ENCODE data around the gene GPRIN2.

GPRIN2 gene

GRCh38 chr10:46565591-46566332 is 9.3 kb upstream of the GPRIN2 start:
- DNase-seq = peak; percentile 27 to 39

- no peak for DNase-seq
Observed at GRCh38 chr10:46560952-46561351, 4.5 kb upstream of the GPRIN2 start.

GRCh38 chr10:46560381-46560780 is 3.9 kb upstream of the GPRIN2 start:
- DNase-seq = peak in 1 of 2 donors; percentile 1

DNA sequence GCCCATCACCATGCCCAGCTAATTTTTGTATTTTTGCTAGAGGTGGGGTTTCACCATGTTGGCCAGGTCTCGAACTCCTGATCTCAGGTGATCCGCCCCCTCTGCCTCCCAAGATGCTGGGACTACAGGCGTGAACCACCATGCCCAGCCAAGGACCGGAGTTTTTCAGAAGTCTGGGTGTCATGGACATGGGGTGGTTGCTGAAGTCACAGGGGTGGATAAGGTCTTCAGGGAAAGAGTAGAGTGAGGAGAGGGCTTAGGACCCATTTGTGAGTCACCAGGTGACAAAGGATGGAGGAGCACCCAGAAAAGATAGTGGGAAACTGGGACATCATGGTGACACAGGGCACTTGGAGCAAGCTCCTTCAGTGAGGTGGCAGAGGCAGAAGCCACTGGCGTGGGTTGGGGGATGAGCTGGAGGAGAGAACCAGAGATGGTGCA is 2.8 kb upstream of the GPRIN2 start:
- DNase-seq = peak in 1 of 2 donors; percentile 1

DNA sequence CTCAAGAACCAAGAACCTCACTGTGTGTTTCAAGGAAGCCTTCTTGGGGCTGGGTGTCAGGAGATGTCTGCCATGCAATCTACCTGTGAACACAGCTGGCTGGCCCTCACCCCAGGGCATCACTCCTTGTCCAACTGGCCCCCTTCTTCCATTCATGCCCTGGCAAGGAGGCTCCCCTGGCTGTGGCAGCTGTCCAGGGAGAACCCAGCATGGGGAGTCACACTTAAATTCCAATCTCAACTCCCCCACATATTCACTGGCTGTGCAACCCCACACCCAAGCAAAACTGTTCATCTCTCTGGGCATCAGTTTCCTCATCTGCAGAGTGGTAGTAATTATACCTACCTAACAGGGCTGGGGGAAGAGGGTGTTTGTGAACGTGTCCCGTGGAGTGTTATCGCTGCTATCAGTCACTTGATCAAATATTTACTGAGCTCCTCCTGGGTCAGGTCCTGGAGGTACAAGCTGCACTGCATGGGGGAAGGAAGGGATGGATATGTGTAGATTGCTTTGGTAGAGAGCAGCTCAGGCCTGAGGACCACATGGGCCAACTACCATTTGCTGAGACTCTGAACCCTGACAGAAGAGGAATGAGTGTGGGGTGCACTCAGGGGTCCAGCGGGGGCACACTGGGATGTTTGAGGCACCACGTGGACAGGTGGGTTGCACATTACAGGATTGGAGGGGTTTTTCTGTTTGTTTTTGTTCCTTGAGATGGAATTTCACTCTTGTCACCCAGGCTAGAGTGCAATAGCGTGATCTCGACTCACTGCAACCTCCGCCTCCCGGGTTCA is 2.1 kb upstream of the GPRIN2 start:
- DNase-seq = peak in 1 of 2 donors; percentile 0

- DNase-seq = peak; percentile 0 to 1
Observed at GRCh38 chr10:46558122-46558391, 1.6 kb upstream of the GPRIN2 start.

DNA sequence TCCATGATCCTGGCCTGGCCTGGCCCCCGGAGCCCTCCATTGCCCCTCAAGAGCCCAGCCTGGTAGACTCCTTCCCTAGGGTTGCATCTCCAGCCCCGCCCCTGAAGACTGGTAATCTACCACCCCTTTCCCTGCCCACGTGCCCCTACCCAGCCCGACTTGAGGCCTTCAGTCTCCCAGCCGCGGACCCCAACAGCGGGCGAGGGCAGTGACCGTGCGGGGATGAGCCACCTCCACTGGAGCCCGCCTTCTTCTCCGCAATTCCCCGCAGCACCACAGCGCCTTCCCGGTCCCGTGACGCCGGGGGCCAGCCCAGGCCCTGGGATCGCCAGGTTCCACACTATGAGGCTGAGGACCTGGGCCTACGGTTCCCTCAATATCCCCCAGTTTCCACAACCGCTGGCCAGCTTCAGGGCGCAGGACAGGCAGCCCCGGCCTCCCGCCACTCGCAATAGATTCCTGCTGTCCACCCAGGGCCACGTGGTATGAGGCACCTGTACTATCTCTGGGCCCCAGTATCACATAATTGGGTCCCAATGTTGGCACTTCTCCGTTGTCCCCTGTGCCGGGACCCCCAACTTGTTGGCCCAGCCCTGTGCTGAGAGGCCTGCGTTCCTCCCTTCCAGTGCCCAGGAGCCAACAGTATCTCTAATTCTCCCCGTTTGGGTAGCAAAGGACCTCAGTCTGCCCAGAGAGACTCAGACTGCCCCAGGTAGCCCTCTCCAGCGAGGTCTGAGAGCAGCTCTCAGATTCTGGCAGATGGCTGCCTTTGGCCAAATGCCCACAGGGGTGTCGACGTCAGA is 1.1 kb upstream of the GPRIN2 start:
- peak in 1 of 2 donors; percentile 0 for DNase-seq

GRCh38 chr10:46555713-46556514 is 544 bp downstream of the GPRIN2 start:
- DNase-seq = peak in 1 of 2 donors; percentile 0

DNA sequence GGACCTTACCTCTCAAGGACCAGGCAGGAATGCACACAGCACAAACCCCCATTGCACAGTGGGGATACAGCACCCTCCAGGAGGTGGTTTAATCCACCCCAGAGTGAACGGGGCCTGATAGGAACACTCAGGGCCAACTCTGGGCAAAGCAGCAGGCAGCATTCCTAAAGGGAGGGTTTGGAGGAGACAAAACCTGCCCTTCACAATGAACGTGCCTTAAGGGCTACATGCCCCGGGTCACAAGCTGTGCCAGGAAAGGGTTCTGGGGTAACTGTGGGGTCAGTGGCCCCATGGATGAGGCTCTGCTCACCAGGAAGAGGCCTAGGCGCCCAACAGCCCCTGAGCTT is 1.1 kb downstream of the GPRIN2 start:
- peak in 1 of 2 donors; percentile 0 for DNase-seq

DNA sequence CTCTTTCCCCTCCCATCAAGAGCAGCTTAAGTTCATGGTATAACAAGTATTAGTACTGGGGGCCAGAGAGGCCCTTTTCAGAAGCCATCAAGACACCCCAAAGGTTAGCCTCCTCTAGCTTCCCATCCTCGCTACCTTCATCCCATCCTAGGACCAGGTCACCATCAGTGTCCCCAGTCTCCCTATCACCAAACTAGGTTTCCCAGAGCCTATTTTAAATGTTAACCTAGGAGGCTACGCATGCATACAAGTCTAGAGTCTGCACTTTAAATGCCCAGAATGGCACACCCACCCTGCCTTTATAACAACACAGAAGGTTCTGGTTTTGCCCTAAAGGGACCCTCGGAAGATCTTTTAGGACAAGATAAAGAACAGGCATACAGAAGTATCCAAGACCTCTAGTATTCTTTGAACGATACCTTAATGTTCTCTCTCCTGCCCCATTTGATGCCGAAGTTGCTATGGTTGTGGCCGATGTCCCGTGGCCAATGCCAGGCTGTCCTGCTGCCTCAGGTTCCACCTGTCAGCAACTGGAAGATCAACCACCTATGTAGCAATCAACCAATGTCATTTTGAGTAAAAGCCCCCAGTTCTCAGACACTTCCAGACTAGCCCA is 2.2 kb downstream of the GPRIN2 start:
- DNase-seq = no peak

GRCh38 chr10:46553238-46554049 is 3.0 kb downstream of the GPRIN2 start:
- peak in 1 of 2 donors; percentile 0 for DNase-seq

GRCh38 chr10:46552526-46553237 is 3.8 kb downstream of the GPRIN2 start:
- DNase-seq = peak; percentile 0 to 1

DNA sequence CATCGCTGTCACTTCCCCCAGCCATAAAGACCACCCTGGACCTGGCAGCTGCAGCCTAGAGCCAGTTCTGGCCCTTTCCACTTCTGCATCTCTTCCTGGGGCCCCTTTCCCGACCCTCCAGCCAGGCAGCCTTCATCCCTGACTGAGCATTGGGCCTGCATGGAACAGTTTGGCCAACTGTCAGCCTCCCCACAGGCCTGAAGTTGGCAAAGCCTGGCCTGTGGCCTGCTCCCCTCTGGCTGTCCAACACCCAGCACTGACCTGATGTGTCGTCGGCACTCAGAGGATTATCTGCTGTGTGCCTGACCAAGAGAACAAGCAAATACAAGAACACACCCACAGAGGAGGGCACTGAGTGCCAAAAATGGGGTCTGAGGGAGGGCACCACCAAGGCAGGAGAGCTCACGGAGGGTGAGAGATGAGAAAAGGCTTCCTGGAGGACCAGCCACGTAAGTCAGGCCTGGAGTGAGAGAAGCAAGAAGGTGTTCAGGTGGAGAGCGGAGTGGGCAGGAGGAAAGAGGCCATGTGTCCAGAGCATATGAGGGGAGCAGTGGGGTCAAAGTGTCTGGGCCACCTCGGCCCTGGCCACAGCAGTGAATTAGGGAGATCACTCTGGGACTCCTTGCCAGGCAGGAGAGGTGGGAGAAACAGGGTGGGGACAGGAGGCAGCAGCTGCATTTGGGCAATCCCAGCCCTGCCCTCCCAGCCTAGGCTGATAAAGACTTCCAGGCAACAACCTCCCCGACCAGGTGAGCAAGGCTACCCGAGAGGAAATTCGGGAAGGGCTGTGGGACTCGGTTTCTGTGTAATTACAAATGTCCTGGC is 4.5 kb downstream of the GPRIN2 start:
- DNase-seq = peak; percentile 0 to 2

- DNase-seq = peak in 1 of 2 donors; percentile 0
Observed at GRCh38 chr10:46550795-46551700, 5.4 kb downstream of the GPRIN2 start.

GRCh38 chr10:46550076-46550790 is 6.2 kb downstream of the GPRIN2 start:
- DNase-seq = peak in 1 of 2 donors; percentile 1

DNA sequence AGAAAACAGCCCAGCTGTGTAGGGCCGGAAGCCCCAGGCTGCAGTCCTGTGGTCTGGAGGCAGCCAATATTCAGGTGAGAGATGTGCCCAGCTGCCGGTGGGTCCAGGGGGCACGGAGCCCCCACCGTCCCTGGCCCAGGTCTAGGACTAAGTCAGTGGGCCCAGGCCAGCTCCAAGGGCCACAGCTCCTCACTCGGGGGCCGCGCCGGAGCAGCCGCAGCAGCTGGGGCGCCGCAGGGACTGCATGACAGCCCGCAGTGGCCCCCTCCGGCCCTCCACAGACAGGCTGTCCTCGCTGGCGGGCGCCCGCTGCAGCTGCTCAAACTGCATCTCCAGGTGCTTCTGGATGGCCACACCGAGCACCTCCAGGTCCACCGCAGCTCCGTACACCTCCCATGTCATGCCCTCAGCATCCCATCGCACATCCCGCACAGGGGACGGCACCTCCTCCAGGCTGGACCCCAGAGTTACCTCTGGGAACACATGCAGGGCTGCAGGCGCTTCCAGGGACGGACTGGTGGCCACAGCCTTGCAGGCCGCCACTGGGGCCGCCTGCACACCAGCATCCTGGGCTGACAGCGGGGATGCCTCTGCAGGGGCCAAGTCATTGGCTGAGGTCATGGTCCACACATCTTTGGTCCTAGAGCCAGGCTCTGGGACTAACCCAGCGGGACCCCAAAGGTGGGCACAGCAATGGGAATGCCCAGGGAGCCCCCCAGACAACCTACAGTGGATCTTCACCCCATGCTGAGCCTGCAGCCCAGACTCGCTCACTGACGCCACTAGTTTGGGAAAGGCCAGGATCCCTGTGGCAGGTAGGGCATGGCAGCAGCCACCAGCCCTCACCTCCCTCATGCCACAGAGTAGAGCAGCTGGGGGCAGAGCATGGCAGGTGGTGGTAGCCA is 7.0 kb downstream of the GPRIN2 start:
- peak in 1 of 2 donors; percentile 1 for DNase-seq

All from activated CD4-positive, alpha-beta T cell treated with anti-CD3 and anti-CD28 coated beads for 4 hours (primary cell).